GM18502 (cell line): ENCODE data around the gene CCL3.
"Not testable (repeated sequence)": the region's sequence is repeated elsewhere in the genome, so short reads cannot be mapped to it uniquely, and the experiment has no call there.

ENCODE experiments used
- ATAC-seq: cut with Tn5 transposase; IDR thresholded peaks from one replicate; pipeline ENCODE4 v1.9.1; 2021; ENCODE audit warnings: mild to moderate bottlenecking; ENCODE audit not compliant: unreplicated experiment, poor library complexity

Gene CCL3

GRCh38 chr17:36117505-36118382 lies 27.8 kb upstream of the CCL3 start:
- no peak for ATAC-seq

GRCh38 chr17:36115649-36115977 lies 25.7 kb upstream of the CCL3 start:
- not testable (repeated sequence) for ATAC-seq

- ATAC-seq, result not testable (repeated sequence)
Observed at GRCh38 chr17:36114971-36115648, 25.2 kb upstream of the CCL3 start.

GRCh38 chr17:36113131-36113530 lies 23.2 kb upstream of the CCL3 start:
- not testable (repeated sequence) for ATAC-seq

- no peak for ATAC-seq
Observed at GRCh38 chr17:36112572-36112971, 22.6 kb upstream of the CCL3 start.

- no peak for ATAC-seq
Observed at GRCh38 chr17:36111068-36111490, 21.1 kb upstream of the CCL3 start.

GRCh38 chr17:36108265-36108664 lies 18.3 kb upstream of the CCL3 start:
- ATAC-seq, result not testable (repeated sequence)

GRCh38 chr17:36107660-36108059 lies 17.7 kb upstream of the CCL3 start:
- no peak for ATAC-seq

- no peak for ATAC-seq
Observed at GRCh38 chr17:36106493-36106835, 16.5 kb upstream of the CCL3 start.

- no peak for ATAC-seq
Observed at GRCh38 chr17:36105781-36106492, 16.0 kb upstream of the CCL3 start.

GRCh38 chr17:36104701-36105181 lies 14.8 kb upstream of the CCL3 start:
- no peak for ATAC-seq

GRCh38 chr17:36104246-36104645 lies 14.3 kb upstream of the CCL3 start:
- not testable (repeated sequence) for ATAC-seq

GRCh38 chr17:36103401-36103975 lies 13.5 kb upstream of the CCL3 start, which contains the start of gene CCL4:
TSS of gene CCL4 (plus strand) at chr17:36103827. CDS start at chr17:36103906, 79 bp downstream.
- peak; percentile 82 for ATAC-seq

GRCh38 chr17:36099004-36099403 lies 9.1 kb upstream of the CCL3 start:
- not testable (repeated sequence) for ATAC-seq

- no peak for ATAC-seq
Observed at GRCh38 chr17:36095992-36096391, 6.0 kb upstream of the CCL3 start.

GRCh38 chr17:36094746-36095145 lies 4.8 kb upstream of the CCL3 start:
- ATAC-seq, result no peak

- no peak for ATAC-seq
Observed at GRCh38 chr17:36094232-36094631, 4.3 kb upstream of the CCL3 start.

- ATAC-seq, result not testable (repeated sequence)
Observed at GRCh38 chr17:36092715-36093114, 2.8 kb upstream of the CCL3 start.

GRCh38 chr17:36092230-36092629 lies 2.3 kb upstream of the CCL3 start:
- ATAC-seq, result peak; percentile 21

- ATAC-seq, result peak; percentile 2
Observed at GRCh38 chr17:36089339-36089865, 541 bp downstream of the CCL3 start.
